B cell (primary cell): Measurements from ENCODE around the gene ZNF746. TPM values are rescaled to one million over a fixed set of nuclear protein-coding genes. Genes with fewer than 3 reads are reported as not detected.

Source experiments
- ATAC-seq: fragments of 200-7000 bp; cut with Tn5 transposase; one replicate; pipeline ENCODE4 v1.10.0; 2021; ENCODE audit warnings: low read depth, mild to moderate bottlenecking, moderate number of reproducible peaks, moderate library complexity
- CTCF ChIA-PET: fragments of 350-600 bp; sonication (Branson Sonifier 250); formaldehyde crosslinking; loops from one replicate; lab custom pipeline; 2021; ENCODE audit warnings: antibody characterized with exemption, inconsistent platforms; lab: Charles Lee
- POLR2A ChIA-PET: fragments of 350-600 bp; sonication (Branson Sonifier 250); formaldehyde crosslinking; loops from one replicate; lab custom pipeline; 2021; ENCODE audit warnings: antibody characterized with exemption; lab: Charles Lee
- DNase-seq: peaks from one replicate; pipeline ENCODE4 v3.0.0; 2013
- H2AFZ ChIP-seq: 2 replicates; pipeline ENCODE4 v1.6.1; 2012; ENCODE audit warnings: mild to moderate bottlenecking, low read depth, low read length; ENCODE audit not compliant: insufficient read depth, poor library complexity, severe bottlenecking
- H3K27ac ChIP-seq, 2 donors: 1 replicate in 1 of 2; 2 replicates in 1 of 2; pipeline ENCODE4 v1.5.1; 2012 to 2013; ENCODE audit warnings: low read length in 2 of 2, mild to moderate bottlenecking in 2 of 2, moderate library complexity in 1 of 2
- H3K27me3 ChIP-seq, 4 experiments: fragments of 200-600 bp in 1 of 4; sonication (generic) in 1 of 4; replicated peaks in 1 of 4; 1 replicate in 2 of 4; 2 replicates in 2 of 4; pipeline versions ENCODE4 v1.6.1 to v1.7.0; 2013 to 2016; ENCODE audit warnings: low read length in 3 of 4, mild to moderate bottlenecking in 2 of 4, mixed read lengths in 1 of 4, moderate library complexity in 1 of 4; ENCODE audit not compliant: insufficient read depth in 4 of 4, control insufficient read depth in 3 of 4; ENCODE audit errors: control extremely low read depth in 1 of 4
- H3K36me3 ChIP-seq, 2 experiments: replicated peaks in 1 of 2; 1 replicate in 1 of 2; 2 replicates in 1 of 2; pipeline versions ENCODE4 v1.6.1 to v1.7.1; 2013; ENCODE audit warnings: low read length in 1 of 2; ENCODE audit not compliant: insufficient read depth in 2 of 2, control insufficient read depth in 1 of 2; ENCODE audit errors: control extremely low read depth in 1 of 2, extremely low read depth in 1 of 2
- H3K4me1 ChIP-seq, 2 donors: fragments of 200-600 bp in 1 of 2; sonication (generic) in 1 of 2; 1 replicate in 1 of 2; 2 replicates in 1 of 2; pipeline versions ENCODE4 v1.5.1 to v1.6.1; 2013 to 2017; ENCODE audit warnings: low read length in 2 of 2; ENCODE audit not compliant: control insufficient read depth in 2 of 2, insufficient read depth in 2 of 2
- H3K4me2 ChIP-seq: replicated peaks from 2 replicates; pipeline ENCODE3; 2012; ENCODE audit warnings: mild to moderate bottlenecking, low read depth, low read length; ENCODE audit not compliant: poor library complexity, severe bottlenecking
- H3K4me3 ChIP-seq, 5 experiments: fragments of 200-600 bp in 1 of 5; sonication (generic) in 1 of 5; 1 replicate in 3 of 5; 2 replicates in 2 of 5; pipeline versions ENCODE4 v1.5.1 to v1.7.0; 2011 to 2016; ENCODE audit warnings: low read length in 4 of 5, mild to moderate bottlenecking in 4 of 5, low read depth in 2 of 5, control low read depth in 1 of 5, moderate library complexity in 1 of 5; ENCODE audit not compliant: insufficient read depth in 1 of 5; ENCODE audit errors: control extremely low read depth in 1 of 5, extremely low read depth in 1 of 5
- H3K79me2 ChIP-seq: fragments of 200-600 bp; sonication (generic); one replicate; pipeline ENCODE4 v1.6.0; 2016; ENCODE audit warnings: low read length; ENCODE audit not compliant: control insufficient read depth, insufficient read depth
- H3K9ac ChIP-seq: fragments of 200-600 bp; sonication (generic); 2 replicates; pipeline ENCODE4 v1.6.1; 2017; ENCODE audit warnings: mild to moderate bottlenecking, low read length, moderate library complexity
- H3K9me3 ChIP-seq, 3 donors: one replicate each; pipeline versions ENCODE4 v1.6.1 to v1.7.1; 2013; ENCODE audit warnings: low read length in 2 of 3; ENCODE audit not compliant: control insufficient read depth in 2 of 3, insufficient read depth in 1 of 3; ENCODE audit errors: control extremely low read depth in 1 of 3
- H4K20me1 ChIP-seq: 2 replicates; pipeline ENCODE4 v1.6.0; 2012; ENCODE audit warnings: mild to moderate bottlenecking, low read length; ENCODE audit not compliant: insufficient read depth, control insufficient read depth, poor library complexity, severe bottlenecking
- H3K27ac Mint-ChIP-seq: one replicate; pipeline ENCODE4 v1.8.0; 2021; ENCODE audit warnings: mixed read lengths
- H3K27me3 Mint-ChIP-seq: one replicate; pipeline ENCODE4 v1.8.0; 2021; ENCODE audit warnings: mixed read lengths
- H3K4me1 Mint-ChIP-seq: one replicate; pipeline ENCODE4 v1.8.0; 2021; ENCODE audit warnings: mixed read lengths
- H3K4me3 Mint-ChIP-seq: one replicate; pipeline ENCODE4 v1.8.0; 2021; ENCODE audit warnings: mixed read lengths
- H3K9me3 Mint-ChIP-seq: one replicate; pipeline ENCODE4 v1.8.0; 2022; ENCODE audit warnings: mixed read lengths; ENCODE audit not compliant: insufficient read depth
- CTCF ChIP-seq: fragments of 200-600 bp; IDR thresholded peaks from one replicate; pipeline ENCODE4 v1.8.0; 2022; ENCODE audit warnings: antibody characterized with exemption, mild to moderate bottlenecking
- EZH2 ChIP-seq: IDR thresholded peaks from 2 replicates; pipeline ENCODE4 v1.6.1; 2012; ENCODE audit warnings: borderline replicate concordance, low read depth, mild to moderate bottlenecking, moderate library complexity, low read length; ENCODE audit not compliant: insufficient read depth, poor library complexity, severe bottlenecking
- WGBS: methylation state at CpG from one replicate; pipeline ENCODE4 v1.1.5; 2013; ENCODE audit warnings: missing lambda C conversion rate; ENCODE audit not compliant: insufficient coverage; 5-methylcytosine and 5-hydroxymethylcytosine counted together
- intact Hi-C: fragments of 100-400 bp; cut with micrococcal nuclease; formaldehyde crosslinking; loops from one replicate; pipeline ENCODE4 v1.10.0; 2022
- polyA plus RNA-seq: library from polyadenylated mRNA; depleted of rRNA; stranded (reverse); fragments of >200 nt; gene quantifications from 2 replicates; pipeline ENCODE4 v1.2.3, GENCODE V29; 2012
- total RNA-seq, 2 donors: library from RNA; stranded (reverse); fragments of 120-200 nt in 1 of 2; gene quantifications; 1 replicate in 1 of 2; 2 replicates in 1 of 2; pipeline versions ENCODE4 v1.2.3 to v1.2.4, GENCODE V29; 2013 to 2022

The ZNF746 gene
- total and polyA plus RNA-seq, 2 donors (not counting 1 experiment from before 2014, with no cell fraction given) = 15.6 to 30.4 TPM

- TF ChIP-seq CTCF = no peak
- no peak for TF ChIP-seq EZH2
- H3K27ac Mint-ChIP-seq = no peak overlapping the region
Observed at GRCh38 chr7:149456506-149457421, 40.8 kb downstream of the ZNF746 start.

More at GRCh38 chr7:149456506-149457421, 40.8 kb downstream of the ZNF746 start:
- ATAC-seq (no peak), DNase-seq (no peak)
- H3K9ac ChIP-seq = no peak overlapping the region
- no peaks in the 10 kb centered on the region for H3K27me3 Mint-ChIP-seq
- no peak overlapping the region for H3K27ac ChIP-seq
- H2AFZ ChIP-seq = no peak overlapping the region
- intact Hi-C loops = no loop called here
- H3K4me1 ChIP-seq = peaks cover 14% of the 10 kb centered on the region in 2 donors
- ChIA-PET CTCF (no interaction called here), POLR2A (no interaction called here)
- no peak overlapping the region for H3K4me2 ChIP-seq
- H3K4me3 Mint-ChIP-seq = no peak overlapping the region
- H3K4me3 ChIP-seq = no peak overlapping the region
- H4K20me1 ChIP-seq = peaks cover 28% of the 10 kb centered on the region
- no peaks in the 10 kb centered on the region for H3K27me3 ChIP-seq
- H3K36me3 ChIP-seq = peaks cover 0 to 34% of the 10 kb centered on the region in 2 experiments
- 93% methylated on average over 4 of the region's 11 CpGs for WGBS
- H3K4me1 Mint-ChIP-seq = peaks cover 26% of the 10 kb centered on the region
- H3K9me3 ChIP-seq = no peaks in the 10 kb centered on the region
- H3K9me3 Mint-ChIP-seq = no peaks in the 10 kb centered on the region
- peaks cover 40% of the 10 kb centered on the region for H3K79me2 ChIP-seq
